Chondrocyte (in vitro differentiated cells): ENCODE results near the gene NUMBL. TPM values are rescaled to one million over a fixed set of nuclear protein-coding genes. Genes with fewer than 3 reads are reported as not detected.

Source experiments
- DNase-seq: peaks from one replicate; pipeline ENCODE4 v3.0.0; 2021; ENCODE audit warnings: mixed read lengths, low spot score
- H3K27ac Mint-ChIP-seq: one replicate; pipeline ENCODE4 v1.8.0; 2021; ENCODE audit warnings: mild to moderate bottlenecking, moderate library complexity, mixed read lengths; ENCODE audit not compliant: unreplicated experiment
- H3K27me3 Mint-ChIP-seq: 2 replicates; pipeline ENCODE4 v1.8.0; 2021; ENCODE audit warnings: low read depth, mixed read lengths
- H3K36me3 Mint-ChIP-seq: 2 replicates; pipeline ENCODE4 v1.8.0; 2021; ENCODE audit warnings: low read depth, mixed read lengths
- H3K4me1 Mint-ChIP-seq: 2 replicates; pipeline ENCODE4 v1.8.0; 2021; ENCODE audit warnings: low read depth, mild to moderate bottlenecking, mixed read lengths
- H3K4me3 Mint-ChIP-seq: one replicate; pipeline ENCODE4 v1.8.0; 2021; ENCODE audit warnings: mild to moderate bottlenecking, moderate library complexity, mixed read lengths; ENCODE audit not compliant: unreplicated experiment
- H3K9me3 Mint-ChIP-seq: 2 replicates; pipeline ENCODE4 v1.8.0; 2021; ENCODE audit warnings: low read depth, mixed read lengths
- total RNA-seq: library from RNA; stranded (reverse); gene quantifications from 3 replicates; pipeline ENCODE4 v1.2.1, GENCODE V29; 2021
- TF ChIP-seq, protein P1 (sequence below): fragments of 200-600 bp; sonication (generic); IDR thresholded peaks from 2 replicates; pipeline ENCODE4 v1.5.0; 2021; ENCODE audit warnings: antibody characterized with exemption, mild to moderate bottlenecking, moderate library complexity

NUMBL gene
- total RNA-seq, 1 donor from 2014 or later, result 121 TPM

- Mint-ChIP-seq H3K27me3 (no peaks in the 10 kb centered on the region), H3K4me3 (no peak overlapping the region), H3K4me1 (peaks cover 17% of the 10 kb centered on the region), H3K27ac (no peak overlapping the region), H3K36me3 (peaks cover 10% of the 10 kb centered on the region), H3K9me3 (no peaks in the 10 kb centered on the region)
- no peak for DNase-seq
- TF ChIP-seq, protein P1, sequence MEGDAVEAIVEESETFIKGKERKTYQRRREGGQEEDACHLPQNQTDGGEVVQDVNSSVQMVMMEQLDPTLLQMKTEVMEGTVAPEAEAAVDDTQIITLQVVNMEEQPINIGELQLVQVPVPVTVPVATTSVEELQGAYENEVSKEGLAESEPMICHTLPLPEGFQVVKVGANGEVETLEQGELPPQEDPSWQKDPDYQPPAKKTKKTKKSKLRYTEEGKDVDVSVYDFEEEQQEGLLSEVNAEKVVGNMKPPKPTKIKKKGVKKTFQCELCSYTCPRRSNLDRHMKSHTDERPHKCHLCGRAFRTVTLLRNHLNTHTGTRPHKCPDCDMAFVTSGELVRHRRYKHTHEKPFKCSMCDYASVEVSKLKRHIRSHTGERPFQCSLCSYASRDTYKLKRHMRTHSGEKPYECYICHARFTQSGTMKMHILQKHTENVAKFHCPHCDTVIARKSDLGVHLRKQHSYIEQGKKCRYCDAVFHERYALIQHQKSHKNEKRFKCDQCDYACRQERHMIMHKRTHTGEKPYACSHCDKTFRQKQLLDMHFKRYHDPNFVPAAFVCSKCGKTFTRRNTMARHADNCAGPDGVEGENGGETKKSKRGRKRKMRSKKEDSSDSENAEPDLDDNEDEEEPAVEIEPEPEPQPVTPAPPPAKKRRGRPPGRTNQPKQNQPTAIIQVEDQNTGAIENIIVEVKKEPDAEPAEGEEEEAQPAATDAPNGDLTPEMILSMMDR, result no peak
Observed at GRCh38 chr19:40616178-40616577, 74.3 kb downstream of the NUMBL start.

Other genes with a start within 250 kb of the NUMBL start
- gene SERTAD3, start 246.3 kb downstream of the NUMBL start, total RNA-seq, result 36.7 to 43.6 TPM (median 40.3 TPM) in 3 replicates
- 48.3 to 53.9 TPM (median 53.1 TPM) in 3 replicates for gene BLVRB, start 224.9 kb downstream of the NUMBL start, total RNA-seq
- gene SPTBN4, start 223.7 kb downstream of the NUMBL start, total RNA-seq, result 1.4 to 2.5 TPM (median 2.3 TPM) in 3 replicates
- 40.9 to 47.8 TPM (median 46.8 TPM) in 3 replicates for gene SHKBP1, start 113.8 kb downstream of the NUMBL start, total RNA-seq
- 161 to 311 TPM (median 163 TPM) in 3 replicates for gene LTBP4, start 89.3 kb downstream of the NUMBL start, total RNA-seq
- 26.8 to 36.8 TPM (median 29.7 TPM) in 3 replicates for gene COQ8B, start 26.2 kb upstream of the NUMBL start, total RNA-seq
- gene ITPKC, start 26.5 kb upstream of the NUMBL start, total RNA-seq, result 12.2 to 16.5 TPM (median 16.4 TPM) in 3 replicates
- 7.4 to 11.3 TPM (median 10.4 TPM) in 3 replicates for gene ACTMAP, start 59.8 kb upstream of the NUMBL start, total RNA-seq
- gene SNRPA, start 60.6 kb upstream of the NUMBL start, total RNA-seq, result 34.9 to 64.6 TPM (median 37.0 TPM) in 3 replicates
- 1.4 to 2.6 TPM (median 2.4 TPM) in 3 replicates for gene MIA, start 84.9 kb upstream of the NUMBL start, total RNA-seq
- 19.2 to 23.4 TPM (median 23.2 TPM) in 3 replicates for gene RAB4B, start 87.6 kb upstream of the NUMBL start, total RNA-seq
- 74.6 to 83.1 TPM (median 83.0 TPM) in 3 replicates for gene EGLN2, start 108.5 kb upstream of the NUMBL start, total RNA-seq
- gene CYP2A6, start 159.8 kb upstream of the NUMBL start, total RNA-seq, result not detected in 3 replicates
- not detected in 3 replicates for gene CYP2A7, start 191.6 kb upstream of the NUMBL start, total RNA-seq